Panc1 (cell line): ENCODE measurements around the gene ACER3.

Source experiments
- TCF7L2 ChIP-seq: IDR thresholded peaks from 2 replicates; pipeline ENCODE4 v1.6.1; 2011; ENCODE audit warnings: mild to moderate bottlenecking, low read depth, low read length, inconsistent platforms
- TF ChIP-seq, protein P1 (sequence below): fragments of 450-650 bp; IDR thresholded peaks from 2 replicates; pipeline ENCODE4 v1.5.1; 2017; ENCODE audit warnings: mild to moderate bottlenecking

DNA sequence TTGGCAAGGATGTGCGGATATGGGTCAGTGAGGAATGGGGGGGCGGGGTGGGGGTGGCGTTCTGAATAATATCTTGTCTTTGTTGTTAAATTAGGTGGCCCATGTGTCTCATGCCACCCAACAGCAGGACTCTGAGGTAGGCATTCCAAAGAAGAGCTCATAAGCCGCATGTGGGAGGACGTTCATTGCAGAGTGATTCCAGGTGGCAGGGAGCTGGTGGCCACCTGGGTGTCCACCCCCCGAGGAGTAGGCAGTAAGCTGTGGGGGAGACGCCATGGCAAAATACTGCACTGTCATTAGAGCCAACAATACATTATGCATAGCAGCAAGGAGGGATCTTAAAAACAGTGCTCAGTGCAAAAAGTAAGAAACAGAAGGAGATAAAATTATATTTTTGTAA is 191.8 kb downstream of the ACER3 start:
- no peak for TF ChIP-seq TCF7L2
- TF ChIP-seq, protein P1, sequence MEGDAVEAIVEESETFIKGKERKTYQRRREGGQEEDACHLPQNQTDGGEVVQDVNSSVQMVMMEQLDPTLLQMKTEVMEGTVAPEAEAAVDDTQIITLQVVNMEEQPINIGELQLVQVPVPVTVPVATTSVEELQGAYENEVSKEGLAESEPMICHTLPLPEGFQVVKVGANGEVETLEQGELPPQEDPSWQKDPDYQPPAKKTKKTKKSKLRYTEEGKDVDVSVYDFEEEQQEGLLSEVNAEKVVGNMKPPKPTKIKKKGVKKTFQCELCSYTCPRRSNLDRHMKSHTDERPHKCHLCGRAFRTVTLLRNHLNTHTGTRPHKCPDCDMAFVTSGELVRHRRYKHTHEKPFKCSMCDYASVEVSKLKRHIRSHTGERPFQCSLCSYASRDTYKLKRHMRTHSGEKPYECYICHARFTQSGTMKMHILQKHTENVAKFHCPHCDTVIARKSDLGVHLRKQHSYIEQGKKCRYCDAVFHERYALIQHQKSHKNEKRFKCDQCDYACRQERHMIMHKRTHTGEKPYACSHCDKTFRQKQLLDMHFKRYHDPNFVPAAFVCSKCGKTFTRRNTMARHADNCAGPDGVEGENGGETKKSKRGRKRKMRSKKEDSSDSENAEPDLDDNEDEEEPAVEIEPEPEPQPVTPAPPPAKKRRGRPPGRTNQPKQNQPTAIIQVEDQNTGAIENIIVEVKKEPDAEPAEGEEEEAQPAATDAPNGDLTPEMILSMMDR: no peak
